ENCODE results near the gene LIM2.

DNA sequence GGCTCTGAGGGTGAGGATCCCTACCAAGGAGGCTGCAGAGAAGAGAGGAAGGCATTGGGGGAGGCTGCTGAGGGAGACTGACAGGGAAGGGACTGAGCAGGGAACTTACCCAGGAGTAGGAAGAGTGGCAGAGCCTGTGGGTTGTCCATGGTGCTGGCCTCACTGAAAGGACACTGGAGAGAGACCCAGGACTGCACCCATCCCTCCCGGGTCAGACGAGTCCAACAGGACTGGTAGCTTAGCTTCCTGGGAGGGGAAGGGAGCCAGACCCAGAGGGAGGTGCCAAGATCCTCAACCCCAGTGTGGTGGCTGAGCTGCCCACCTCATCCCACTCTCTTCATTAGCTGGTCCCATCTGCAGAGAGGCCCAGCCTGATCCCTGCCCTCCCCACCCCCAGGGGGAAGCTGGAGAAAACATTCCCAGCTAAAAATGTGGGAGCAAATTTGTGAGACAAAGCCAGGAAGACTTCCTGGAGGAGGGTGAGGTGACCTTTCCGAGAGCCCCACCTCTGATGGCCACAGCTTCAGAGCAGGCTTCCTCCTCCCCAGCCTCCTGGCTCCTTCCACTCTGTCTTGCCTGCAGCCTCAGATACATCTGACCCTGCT lies 45.7 kb downstream of the LIM2 start, which contains the start of gene VSIG10L:
- TF ChIP-seq, protein P1, sequence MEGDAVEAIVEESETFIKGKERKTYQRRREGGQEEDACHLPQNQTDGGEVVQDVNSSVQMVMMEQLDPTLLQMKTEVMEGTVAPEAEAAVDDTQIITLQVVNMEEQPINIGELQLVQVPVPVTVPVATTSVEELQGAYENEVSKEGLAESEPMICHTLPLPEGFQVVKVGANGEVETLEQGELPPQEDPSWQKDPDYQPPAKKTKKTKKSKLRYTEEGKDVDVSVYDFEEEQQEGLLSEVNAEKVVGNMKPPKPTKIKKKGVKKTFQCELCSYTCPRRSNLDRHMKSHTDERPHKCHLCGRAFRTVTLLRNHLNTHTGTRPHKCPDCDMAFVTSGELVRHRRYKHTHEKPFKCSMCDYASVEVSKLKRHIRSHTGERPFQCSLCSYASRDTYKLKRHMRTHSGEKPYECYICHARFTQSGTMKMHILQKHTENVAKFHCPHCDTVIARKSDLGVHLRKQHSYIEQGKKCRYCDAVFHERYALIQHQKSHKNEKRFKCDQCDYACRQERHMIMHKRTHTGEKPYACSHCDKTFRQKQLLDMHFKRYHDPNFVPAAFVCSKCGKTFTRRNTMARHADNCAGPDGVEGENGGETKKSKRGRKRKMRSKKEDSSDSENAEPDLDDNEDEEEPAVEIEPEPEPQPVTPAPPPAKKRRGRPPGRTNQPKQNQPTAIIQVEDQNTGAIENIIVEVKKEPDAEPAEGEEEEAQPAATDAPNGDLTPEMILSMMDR (IDR thresholded peaks at IDR 0.05 in 4 of 5, conservative IDR thresholded peaks at IDR 0.05 in 1 of 5) = no peak
- no peak for TF ChIP-seq POLR2A (IDR thresholded peaks at IDR 0.05)
